GM23338 (cell line): ENCODE results near the gene GUCA2A. TPM values are rescaled to one million over a fixed set of nuclear protein-coding genes. Genes with fewer than 3 reads are reported as not detected.

ENCODE experiments used
- CTCF ChIP-seq, 2 experiments: fragments of 200-600 bp in 1 of 2; sonication (generic) in 1 of 2; conservative IDR thresholded peaks; 2 replicates each; pipeline versions ENCODE4 v1.5.1 to v1.6.1; 2016 to 2017; ENCODE audit warnings: antibody characterized with exemption in 2 of 2, low read depth in 2 of 2, mild to moderate bottlenecking in 2 of 2, moderate library complexity in 1 of 2
- ETS1 ChIP-seq: IDR thresholded peaks from 2 replicates; pipeline ENCODE4 v1.6.1; 2016; ENCODE audit warnings: antibody characterized with exemption
- NANOG ChIP-seq: IDR thresholded peaks from 2 replicates; pipeline ENCODE4 v1.6.1; 2016; ENCODE audit warnings: antibody characterized with exemption, borderline replicate concordance
- REST ChIP-seq: IDR thresholded peaks from one replicate; pipeline ENCODE4 v1.6.1; 2018; ENCODE audit warnings: antibody characterized with exemption; ENCODE audit not compliant: unreplicated experiment
- STAT1 ChIP-seq: IDR thresholded peaks from one replicate; pipeline ENCODE4 v1.6.1; 2016; ENCODE audit warnings: antibody characterized with exemption; ENCODE audit not compliant: unreplicated experiment
- ZNF462 ChIP-seq: fragments of 250-450 bp; sonication (Bioruptor Pico); IDR thresholded peaks from 2 replicates; pipeline ENCODE4 v1.5.0; 2020; ENCODE audit warnings: mild to moderate bottlenecking, moderate library complexity
- polyA plus RNA-seq: library from polyadenylated mRNA; unstranded; fragments of >200 nt; fragmentation: Nextera tagmentation; extraction: Ambion mirVana; gene quantifications from 2 replicates; pipeline ENCODE4 v1.2.1, GENCODE V29; 2016
- total RNA-seq: library from RNA; depleted of rRNA; stranded (reverse); fragments of >200 nt; shearing (Covaris generic); gene quantifications from 2 replicates; pipeline ENCODE4 v1.2.3, GENCODE V29; 2014

Gene GUCA2A
- total and polyA plus RNA-seq, 2 experiments from 2014 or later, result not detected

- no peak for TF ChIP-seq ZNF462 (CRISPR knock-in tag)
- TF ChIP-seq REST, result no peak
- TF ChIP-seq ETS1, result no peak
- no peak for TF ChIP-seq NANOG
- no peak for TF ChIP-seq CTCF (conservative IDR thresholded peaks at IDR 0.05; ENCODE audit: low read depth in 2 of 2)
- no peak for TF ChIP-seq STAT1
These were observed 29.1 kb downstream of the GUCA2A start (continued) for GRCh38 chr1:42135426-42135825.
